ENCODE data around the gene RBFOX2.

RBFOX2 gene

DNA sequence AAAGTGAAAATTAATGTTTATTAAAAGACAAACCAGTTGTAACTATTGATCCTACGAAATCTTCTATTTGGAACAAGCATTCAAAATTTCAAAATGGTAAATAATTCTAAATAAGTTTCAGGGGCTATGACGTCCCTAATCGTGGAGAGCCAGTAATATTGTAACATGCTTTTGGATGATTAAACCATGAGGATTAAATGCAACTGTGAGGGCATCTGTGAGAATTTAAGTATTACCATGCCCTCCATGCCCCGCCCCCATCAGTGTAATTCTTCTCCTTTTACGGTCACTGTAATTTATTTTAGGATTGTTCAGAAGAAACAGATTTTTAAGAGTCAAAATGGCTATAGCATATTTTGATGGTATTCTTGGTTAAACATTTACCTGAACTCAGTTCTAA is 177.8 kb downstream of the RBFOX2 start:
- H2BK120ac ChIP-seq (ENCODE audit: low read depth, low read length): no peak overlapping the region
- H2BK15ac ChIP-seq (replicated peaks; ENCODE audit: low read depth): no peak overlapping the region
- no peak overlapping the region for H2AK5ac ChIP-seq (ENCODE audit: low read length)
- H3K18ac ChIP-seq (ENCODE audit: low read length): no peak overlapping the region
- no peak overlapping the region for H3K27ac ChIP-seq (ENCODE audit: low read depth, low read length)
- H3K9ac ChIP-seq (ENCODE audit: low read length): no peak overlapping the region
- no peaks in the 10 kb centered on the region for H3K4me1 ChIP-seq (ENCODE audit: control insufficient read depth, low read depth, low read length)
- no peak overlapping the region for H2BK5ac ChIP-seq (ENCODE audit: low read length)
- H3K23ac ChIP-seq (ENCODE audit: low read length): no peak overlapping the region
- H3K4me3 ChIP-seq (ENCODE audit: low read length): no peak overlapping the region
- no peak overlapping the region for H3K56ac ChIP-seq (ENCODE audit: low read length)
- no peak overlapping the region for H4K8ac ChIP-seq (ENCODE audit: low read depth, low read length)
- H3K36me3 ChIP-seq (ENCODE audit: control insufficient read depth, insufficient read depth, low read length): no peaks in the 10 kb centered on the region
- DNase-seq: no peak
- H3K4ac ChIP-seq (ENCODE audit: low read depth, low read length): no peak overlapping the region
- no CpG with 5 or more reads among the region's 5 CpGs for WGBS (ENCODE audit: extremely low coverage, insufficient coverage, low lambda C conversion rate)
- peaks cover 2% of the 10 kb centered on the region for H3K79me1 ChIP-seq (ENCODE audit: low read length)
- no peak overlapping the region for H4K5ac ChIP-seq (ENCODE audit: low read length)
- H3K4me2 ChIP-seq (ENCODE audit: low read length): no peak overlapping the region
- no peaks in the 10 kb centered on the region for H3K27me3 ChIP-seq (ENCODE audit: insufficient read depth, low read length, poor library complexity)
- no peaks in the 10 kb centered on the region for H3K79me2 ChIP-seq (ENCODE audit: control insufficient read depth, insufficient read depth, low read length)

DNA sequence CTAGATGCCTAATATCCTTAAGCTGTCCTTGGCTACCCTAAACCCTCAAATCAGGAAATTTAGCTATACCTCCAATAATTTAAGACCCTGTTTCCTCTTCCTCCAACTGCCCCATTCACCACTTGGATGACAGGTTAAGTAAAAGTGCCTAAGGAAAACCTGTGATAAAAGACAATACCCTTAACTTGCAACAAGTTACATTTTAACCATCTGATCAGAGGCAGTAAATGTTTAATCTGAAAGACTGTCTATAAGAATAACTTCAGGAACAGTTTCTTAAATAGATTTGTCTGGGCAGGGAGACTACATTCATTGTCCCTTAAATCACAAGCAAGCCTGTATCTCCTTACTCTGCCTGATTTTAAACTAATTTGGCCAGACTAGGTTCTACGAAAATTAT is 181.8 kb downstream of the RBFOX2 start:
- no peak overlapping the region for H2BK120ac ChIP-seq (ENCODE audit: low read depth, low read length)
- H4K8ac ChIP-seq (ENCODE audit: low read depth, low read length): no peak overlapping the region
- H3K27ac ChIP-seq (ENCODE audit: low read depth, low read length): no peak overlapping the region
- no peak overlapping the region for H3K23ac ChIP-seq (ENCODE audit: low read length)
- no peak overlapping the region for H3K56ac ChIP-seq (ENCODE audit: low read length)
- H3K4me3 ChIP-seq (ENCODE audit: low read length): no peak overlapping the region
- WGBS (ENCODE audit: extremely low coverage, insufficient coverage, low lambda C conversion rate): no CpG with 5 or more reads among the region's 1 CpG
- H3K36me3 ChIP-seq (ENCODE audit: control insufficient read depth, insufficient read depth, low read length): no peaks in the 10 kb centered on the region
- H3K4me2 ChIP-seq (ENCODE audit: low read length): no peak overlapping the region
- H3K9ac ChIP-seq (ENCODE audit: low read length): no peak overlapping the region
- no peak overlapping the region for H3K4ac ChIP-seq (ENCODE audit: low read depth, low read length)
- no peak overlapping the region for H2BK5ac ChIP-seq (ENCODE audit: low read length)
- no peaks in the 10 kb centered on the region for H3K27me3 ChIP-seq (ENCODE audit: insufficient read depth, low read length, poor library complexity)
- no peak overlapping the region for H4K5ac ChIP-seq (ENCODE audit: low read length)
- peaks cover 2% of the 10 kb centered on the region for H3K79me1 ChIP-seq (ENCODE audit: low read length)
- H3K18ac ChIP-seq (ENCODE audit: low read length): no peak overlapping the region
- no peak overlapping the region for H2BK15ac ChIP-seq (replicated peaks; ENCODE audit: low read depth)
- no peaks in the 10 kb centered on the region for H3K79me2 ChIP-seq (ENCODE audit: control insufficient read depth, insufficient read depth, low read length)
- no peak for DNase-seq
- no peak overlapping the region for H2AK5ac ChIP-seq (ENCODE audit: low read length)
- H3K4me1 ChIP-seq (ENCODE audit: control insufficient read depth, low read depth, low read length): no peaks in the 10 kb centered on the region

DNA sequence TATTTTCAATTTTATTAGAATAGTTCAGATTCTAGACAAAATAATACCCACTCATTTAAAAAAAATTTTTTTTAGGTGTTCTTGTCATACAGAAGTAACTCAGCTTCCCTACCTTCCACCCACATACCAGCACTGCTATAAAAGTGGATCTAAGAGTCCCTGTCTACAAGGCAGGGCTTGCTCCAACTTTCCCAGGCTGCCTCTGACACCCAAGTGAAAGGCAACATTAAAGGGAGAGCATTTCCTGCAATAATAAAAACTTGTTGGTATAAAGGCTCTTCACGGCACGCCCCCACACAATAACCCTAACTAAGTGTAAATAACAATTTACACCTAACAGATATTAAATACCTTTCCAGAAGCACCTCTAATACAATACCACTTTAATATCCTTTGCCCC is 183.7 kb downstream of the RBFOX2 start:
- H3K4ac ChIP-seq (ENCODE audit: low read depth, low read length): no peak overlapping the region

DNA sequence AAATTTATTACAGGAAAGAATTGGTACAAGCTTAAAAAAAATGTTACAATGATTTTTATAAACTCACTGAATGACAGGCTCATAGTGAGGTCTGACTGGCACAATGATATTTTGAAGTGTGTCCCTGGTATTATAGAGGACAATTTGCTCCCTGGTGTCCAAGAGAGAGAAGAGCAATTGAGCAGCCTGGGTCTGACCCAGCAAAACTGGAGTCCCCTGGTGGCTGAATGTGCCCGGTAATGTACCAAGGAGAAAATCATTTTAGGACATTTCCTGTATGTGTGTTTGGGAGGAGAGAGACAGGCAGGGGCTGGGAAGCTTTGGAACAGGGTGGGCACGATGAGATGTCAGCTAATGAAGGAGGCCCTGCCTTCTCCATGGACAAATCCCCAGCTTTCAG is 185.7 kb downstream of the RBFOX2 start:
- Histone ChIP-seq H3K27ac (ENCODE audit: low read depth, low read length) (no peak overlapping the region), H2AK5ac (ENCODE audit: low read length) (no peak overlapping the region), H3K79me1 (ENCODE audit: low read length) (peaks cover 4% of the 10 kb centered on the region), H3K4me3 (ENCODE audit: low read length) (no peak overlapping the region), H3K56ac (ENCODE audit: low read length) (no peak overlapping the region), H2BK15ac (replicated peaks; ENCODE audit: low read depth) (peak overlapping the region; percentile 85), H3K9ac (ENCODE audit: low read length) (no peak overlapping the region), H3K4me1 (ENCODE audit: control insufficient read depth, low read depth, low read length) (peaks cover 3% of the 10 kb centered on the region), H3K18ac (ENCODE audit: low read length) (peak overlapping the region; percentile 64), H3K36me3 (ENCODE audit: control insufficient read depth, insufficient read depth, low read length) (no peaks in the 10 kb centered on the region), H4K5ac (ENCODE audit: low read length) (no peak overlapping the region), H3K79me2 (ENCODE audit: control insufficient read depth, insufficient read depth, low read length) (peaks cover 9% of the 10 kb centered on the region), H2BK120ac (ENCODE audit: low read depth, low read length) (no peak overlapping the region), H4K8ac (ENCODE audit: low read depth, low read length) (no peak overlapping the region), H3K23ac (ENCODE audit: low read length) (no peak overlapping the region), H3K4ac (ENCODE audit: low read depth, low read length) (no peak overlapping the region), H3K27me3 (ENCODE audit: insufficient read depth, low read length, poor library complexity) (no peaks in the 10 kb centered on the region), H2BK5ac (ENCODE audit: low read length) (no peak overlapping the region), H3K4me2 (ENCODE audit: low read length) (no peak overlapping the region)
- no CpG with 5 or more reads among the region's 2 CpGs for WGBS (ENCODE audit: extremely low coverage, insufficient coverage, low lambda C conversion rate)
- peak; percentile 71 for DNase-seq

More for the DNA sequence above, 183.7 kb downstream of the RBFOX2 start:
- Histone ChIP-seq H3K9ac (ENCODE audit: low read length) (no peak overlapping the region), H3K18ac (ENCODE audit: low read length) (no peak overlapping the region), H3K4me1 (ENCODE audit: control insufficient read depth, low read depth, low read length) (no peaks in the 10 kb centered on the region), H2BK120ac (ENCODE audit: low read depth, low read length) (no peak overlapping the region), H3K79me1 (ENCODE audit: low read length) (no peaks in the 10 kb centered on the region), H3K23ac (ENCODE audit: low read length) (no peak overlapping the region), H2BK5ac (ENCODE audit: low read length) (no peak overlapping the region), H2BK15ac (replicated peaks; ENCODE audit: low read depth) (no peak overlapping the region), H3K4me2 (ENCODE audit: low read length) (no peak overlapping the region), H3K56ac (ENCODE audit: low read length) (no peak overlapping the region), H3K27me3 (ENCODE audit: insufficient read depth, low read length, poor library complexity) (no peaks in the 10 kb centered on the region), H3K4me3 (ENCODE audit: low read length) (no peak overlapping the region), H4K8ac (ENCODE audit: low read depth, low read length) (no peak overlapping the region), H2AK5ac (ENCODE audit: low read length) (no peak overlapping the region), H3K79me2 (ENCODE audit: control insufficient read depth, insufficient read depth, low read length) (no peaks in the 10 kb centered on the region), H3K27ac (ENCODE audit: low read depth, low read length) (no peak overlapping the region), H3K36me3 (ENCODE audit: control insufficient read depth, insufficient read depth, low read length) (no peaks in the 10 kb centered on the region), H4K5ac (ENCODE audit: low read length) (no peak overlapping the region)
- no CpG with 5 or more reads among the region's 2 CpGs for WGBS (ENCODE audit: extremely low coverage, insufficient coverage, low lambda C conversion rate)
- no peak for DNase-seq

DNA sequence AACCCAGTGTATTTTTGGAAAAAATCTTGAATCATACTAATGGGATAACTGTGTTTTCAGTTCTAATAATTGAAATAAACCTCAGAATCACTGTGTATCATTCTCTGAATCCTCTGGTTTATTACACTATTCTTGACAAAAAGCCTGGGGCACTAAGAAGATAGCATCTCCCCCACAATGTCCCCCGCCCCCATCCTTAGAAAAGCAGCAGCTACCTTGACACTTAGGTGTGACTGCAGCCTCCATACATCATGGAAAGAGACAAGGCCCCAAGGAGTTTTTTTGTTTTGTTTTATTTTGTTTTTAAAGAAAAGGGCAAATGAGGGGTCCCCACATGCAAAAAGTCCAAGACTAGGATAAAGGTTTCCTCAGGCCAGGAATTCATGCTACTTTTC is 186.1 kb downstream of the RBFOX2 start:
- Histone ChIP-seq H3K27ac (ENCODE audit: low read depth, low read length) (no peak overlapping the region), H3K4me2 (ENCODE audit: low read length) (no peak overlapping the region), H3K23ac (ENCODE audit: low read length) (no peak overlapping the region), H2AK5ac (ENCODE audit: low read length) (no peak overlapping the region), H3K79me1 (ENCODE audit: low read length) (peaks cover 4% of the 10 kb centered on the region), H4K5ac (ENCODE audit: low read length) (no peak overlapping the region), H2BK15ac (replicated peaks; ENCODE audit: low read depth) (no peak overlapping the region), H3K4me1 (ENCODE audit: control insufficient read depth, low read depth, low read length) (peaks cover 3% of the 10 kb centered on the region), H3K27me3 (ENCODE audit: insufficient read depth, low read length, poor library complexity) (no peaks in the 10 kb centered on the region), H2BK120ac (ENCODE audit: low read depth, low read length) (no peak overlapping the region), H2BK5ac (ENCODE audit: low read length) (no peak overlapping the region), H3K56ac (ENCODE audit: low read length) (no peak overlapping the region), H3K18ac (ENCODE audit: low read length) (no peak overlapping the region), H4K8ac (ENCODE audit: low read depth, low read length) (no peak overlapping the region), H3K4me3 (ENCODE audit: low read length) (no peak overlapping the region), H3K36me3 (ENCODE audit: control insufficient read depth, insufficient read depth, low read length) (no peaks in the 10 kb centered on the region), H3K4ac (ENCODE audit: low read depth, low read length) (no peak overlapping the region), H3K9ac (ENCODE audit: low read length) (no peak overlapping the region), H3K79me2 (ENCODE audit: control insufficient read depth, insufficient read depth, low read length) (peaks cover 9% of the 10 kb centered on the region)
- no CpG with 5 or more reads among the region's 1 CpG for WGBS (ENCODE audit: extremely low coverage, insufficient coverage, low lambda C conversion rate)
- DNase-seq: peak; percentile 86

DNA sequence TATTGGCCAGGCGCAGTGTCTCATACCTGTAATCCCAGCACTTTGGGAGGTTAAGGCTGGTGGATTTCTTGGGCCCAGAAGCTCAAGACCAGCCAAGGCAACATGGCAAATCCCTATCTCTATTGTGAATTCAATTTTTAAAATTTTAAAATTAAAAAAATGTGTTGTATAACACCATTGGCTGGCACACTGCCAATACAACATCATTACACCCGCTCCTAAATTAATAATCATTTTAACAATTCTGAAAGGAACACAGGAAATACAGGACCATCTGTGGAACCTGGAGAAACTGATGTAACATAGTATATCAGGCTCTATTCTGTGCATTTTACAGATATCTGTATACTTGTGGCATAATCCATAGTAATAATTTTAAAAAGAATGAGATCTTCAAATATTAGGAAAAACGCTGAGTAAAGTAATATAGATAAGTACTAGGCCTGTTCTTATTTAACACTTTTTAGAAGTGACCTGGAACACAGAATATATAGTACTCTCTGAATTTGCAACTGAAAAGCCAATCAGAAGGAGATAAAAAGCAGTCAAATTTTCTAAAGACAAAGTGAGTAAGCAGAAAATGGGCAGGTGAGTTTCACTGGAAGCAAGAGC is 186.6 kb downstream of the RBFOX2 start:
- no peak overlapping the region for H4K8ac ChIP-seq (ENCODE audit: low read depth, low read length)
- H3K27me3 ChIP-seq (ENCODE audit: insufficient read depth, low read length, poor library complexity): no peaks in the 10 kb centered on the region
- no peak for DNase-seq
- H3K23ac ChIP-seq (ENCODE audit: low read length): no peak overlapping the region
- H3K4ac ChIP-seq (ENCODE audit: low read depth, low read length): peak overlapping the region; percentile 55
- no peak overlapping the region for H3K4me3 ChIP-seq (ENCODE audit: low read length)
- H2BK5ac ChIP-seq (ENCODE audit: low read length): no peak overlapping the region
- peaks cover 7% of the 10 kb centered on the region for H3K4me1 ChIP-seq (ENCODE audit: control insufficient read depth, low read depth, low read length)
- H3K4me2 ChIP-seq (ENCODE audit: low read length): no peak overlapping the region
- no peak overlapping the region for H2AK5ac ChIP-seq (ENCODE audit: low read length)
- no peak overlapping the region for H4K5ac ChIP-seq (ENCODE audit: low read length)
- H3K79me2 ChIP-seq (ENCODE audit: control insufficient read depth, insufficient read depth, low read length): peaks cover 13% of the 10 kb centered on the region
- WGBS (ENCODE audit: extremely low coverage, insufficient coverage, low lambda C conversion rate): no CpG with 5 or more reads among the region's 3 CpGs
- H2BK120ac ChIP-seq (ENCODE audit: low read depth, low read length): no peak overlapping the region
- peak overlapping the region; percentile 36 for H2BK15ac ChIP-seq (replicated peaks; ENCODE audit: low read depth)
- no peak overlapping the region for H3K56ac ChIP-seq (ENCODE audit: low read length)
- no peaks in the 10 kb centered on the region for H3K36me3 ChIP-seq (ENCODE audit: control insufficient read depth, insufficient read depth, low read length)
- H3K18ac ChIP-seq (ENCODE audit: low read length): peak overlapping the region; percentile 60
- no peak overlapping the region for H3K27ac ChIP-seq (ENCODE audit: low read depth, low read length)
- peaks cover 7% of the 10 kb centered on the region for H3K79me1 ChIP-seq (ENCODE audit: low read length)
- H3K9ac ChIP-seq (ENCODE audit: low read length): no peak overlapping the region
